Spleen (tissue), 7 donors: ENCODE measurements around the gene PPP1R37.

ENCODE experiments used
- CTCF ChIP-seq, 11 experiments: fragments of 200-600 bp in 7 of 11; fragments of 450-650 bp in 4 of 11; sonication (generic) in 4 of 11; IDR thresholded peaks in 8 of 11; conservative IDR thresholded peaks in 3 of 11; 1 replicate in 7 of 11; 2 replicates in 4 of 11; pipeline versions ENCODE4 v1.4.0 to v1.8.0; 2016 to 2021; ENCODE audit warnings: antibody characterized with exemption in 11 of 11, inconsistent platforms in 4 of 11, mild to moderate bottlenecking in 1 of 11
- POLR2A ChIP-seq, 3 donors: fragments of 450-650 bp; IDR thresholded peaks; one replicate each; pipeline ENCODE4 v1.5.1; 2017; ENCODE audit warnings: antibody characterized with exemption in 3 of 3, mild to moderate bottlenecking in 1 of 3
- POLR2AphosphoS5 ChIP-seq, 3 donors: sonication (generic); formaldehyde crosslinking; IDR thresholded peaks; one replicate each; pipeline ENCODE4 v1.5.1; 2017; ENCODE audit warnings: antibody characterized with exemption in 3 of 3
- donor health status: DM: no; HTN: no; CAD: no; lungs with moderate emphysema.
- donor health status: DM: no; HTN: no; CAD: no.
- donor health status: DM: no; HTN: no; CAD: no.

- TF ChIP-seq CTCF (IDR thresholded peaks at IDR 0.05 in 8 of 11, conservative IDR thresholded peaks at IDR 0.05 in 3 of 11), result no peak
- peak in 1 of 3 donors; percentile 50 for TF ChIP-seq POLR2AphosphoS5 (IDR thresholded peaks at IDR 0.05)
- TF ChIP-seq POLR2A (IDR thresholded peaks at IDR 0.05), result no peak
Observed at GRCh38 chr19:45049073-45049736, 43.8 kb upstream of the PPP1R37 start.
